Memory B cell (primary cell): ENCODE measurements around the gene TMEM272.

Source experiments
- ATAC-seq: fragments of 150-1000 bp; cut with Tn5 transposase; 2 replicates; pipeline ENCODE4 v1.10.0; 2021; ENCODE audit warnings: low read depth, mild to moderate bottlenecking, moderate library complexity
- DNase-seq, 2 donors: peaks; one replicate each; pipeline ENCODE4 v3.0.0; 2022; ENCODE audit warnings: low spot score in 2 of 2
- H3K27ac Mint-ChIP-seq: one replicate; pipeline ENCODE4 v1.8.0; 2022; ENCODE audit warnings: mild to moderate bottlenecking, moderate library complexity, mixed read lengths
- H3K27me3 Mint-ChIP-seq: one replicate; pipeline ENCODE4 v1.8.0; 2022; ENCODE audit warnings: mixed read lengths
- H3K36me3 Mint-ChIP-seq: one replicate; pipeline ENCODE4 v1.8.0; 2022; ENCODE audit warnings: mild to moderate bottlenecking, mixed read lengths
- H3K4me1 Mint-ChIP-seq: one replicate; pipeline ENCODE4 v1.8.0; 2022; ENCODE audit warnings: mixed read lengths
- H3K4me3 Mint-ChIP-seq: one replicate; pipeline ENCODE4 v1.8.0; 2022; ENCODE audit warnings: mild to moderate bottlenecking, moderate library complexity, mixed read lengths
- H3K9me3 Mint-ChIP-seq: one replicate; pipeline ENCODE4 v1.8.0; 2022; ENCODE audit warnings: mixed read lengths

TMEM272 gene

DNA sequence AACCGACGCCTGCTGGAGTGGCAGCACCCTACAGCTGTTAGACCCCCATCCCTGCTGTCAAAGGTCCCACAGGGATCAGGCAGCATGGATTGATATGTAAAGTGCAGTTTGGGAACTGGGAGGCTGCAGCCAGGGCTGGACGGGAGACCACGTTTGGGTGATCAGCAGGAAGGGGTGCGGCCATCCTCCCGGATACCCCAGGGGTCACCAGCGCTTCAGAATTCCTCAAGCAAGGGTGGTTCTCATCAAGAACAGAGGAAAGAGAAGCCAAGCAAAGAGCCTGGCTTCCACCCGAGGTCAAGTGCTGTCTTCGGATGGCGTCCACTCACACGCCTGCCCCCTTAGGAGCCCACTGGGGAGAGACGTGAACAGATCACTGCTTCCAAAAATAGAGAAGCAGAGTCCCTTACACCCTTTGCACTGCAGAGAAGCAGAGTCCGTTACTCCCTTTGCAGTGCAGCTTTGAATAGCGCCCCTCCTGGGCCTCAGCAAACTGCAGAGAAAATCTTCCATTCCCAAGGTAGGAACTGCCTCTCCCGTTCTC, 76.5 kb downstream of the TMEM272 start:
- H3K9me3 Mint-ChIP-seq = no peaks in the 10 kb centered on the region
- peaks cover 10% of the 10 kb centered on the region for H3K36me3 Mint-ChIP-seq
- H3K27me3 Mint-ChIP-seq = no peaks in the 10 kb centered on the region
- ATAC-seq (no peak), DNase-seq (no peak)
- H3K27ac Mint-ChIP-seq = peak overlapping the region; percentile 38
- H3K4me3 Mint-ChIP-seq = no peak overlapping the region
- H3K4me1 Mint-ChIP-seq = peaks cover 21% of the 10 kb centered on the region

DNA sequence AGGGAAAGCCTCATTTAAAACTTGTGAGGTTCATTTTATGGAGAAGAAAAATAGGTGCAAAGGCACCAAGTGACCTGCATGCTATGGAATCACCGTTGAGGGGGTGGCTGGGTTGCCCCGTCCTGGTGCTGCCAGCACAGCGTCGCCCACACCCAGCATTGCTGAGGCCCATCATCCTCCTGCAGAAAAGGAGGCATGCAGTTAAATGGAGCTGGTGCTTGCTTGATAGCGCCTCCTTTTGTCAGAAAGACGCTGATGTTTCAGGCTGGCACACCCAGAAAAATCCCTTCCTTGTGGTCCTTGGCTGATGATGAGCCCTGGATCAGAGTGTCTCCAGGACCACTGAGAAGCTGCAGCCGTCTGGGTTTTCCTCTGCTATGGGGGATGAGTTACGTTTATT, 77.9 kb downstream of the TMEM272 start:
- H3K27ac Mint-ChIP-seq = no peak overlapping the region
- ATAC-seq = no peak
- DNase-seq = no peak
- H3K4me3 Mint-ChIP-seq = no peak overlapping the region
- H3K4me1 Mint-ChIP-seq = peaks cover 32% of the 10 kb centered on the region
- H3K9me3 Mint-ChIP-seq = no peaks in the 10 kb centered on the region
- peaks cover 14% of the 10 kb centered on the region for H3K36me3 Mint-ChIP-seq
- H3K27me3 Mint-ChIP-seq = no peaks in the 10 kb centered on the region

DNA sequence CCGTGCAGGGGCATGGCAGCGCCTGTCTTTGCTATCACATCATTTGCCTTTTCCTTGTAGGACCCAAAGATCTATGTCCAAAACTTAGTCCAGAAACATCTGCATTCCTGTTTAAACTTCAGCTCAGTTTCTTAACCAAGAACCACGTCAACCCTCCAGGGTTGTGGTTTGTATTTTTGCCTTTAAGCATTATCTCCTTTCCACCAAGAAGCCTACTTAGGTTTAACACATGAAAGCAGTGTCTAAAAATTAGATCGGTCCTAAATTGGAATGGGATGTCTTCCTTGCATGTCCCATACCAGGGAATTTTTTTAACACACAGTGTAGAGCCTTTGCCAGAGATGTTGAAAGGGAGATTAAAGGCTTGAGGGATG, 79.8 kb downstream of the TMEM272 start:
- peaks cover 24% of the 10 kb centered on the region for H3K36me3 Mint-ChIP-seq

DNA sequence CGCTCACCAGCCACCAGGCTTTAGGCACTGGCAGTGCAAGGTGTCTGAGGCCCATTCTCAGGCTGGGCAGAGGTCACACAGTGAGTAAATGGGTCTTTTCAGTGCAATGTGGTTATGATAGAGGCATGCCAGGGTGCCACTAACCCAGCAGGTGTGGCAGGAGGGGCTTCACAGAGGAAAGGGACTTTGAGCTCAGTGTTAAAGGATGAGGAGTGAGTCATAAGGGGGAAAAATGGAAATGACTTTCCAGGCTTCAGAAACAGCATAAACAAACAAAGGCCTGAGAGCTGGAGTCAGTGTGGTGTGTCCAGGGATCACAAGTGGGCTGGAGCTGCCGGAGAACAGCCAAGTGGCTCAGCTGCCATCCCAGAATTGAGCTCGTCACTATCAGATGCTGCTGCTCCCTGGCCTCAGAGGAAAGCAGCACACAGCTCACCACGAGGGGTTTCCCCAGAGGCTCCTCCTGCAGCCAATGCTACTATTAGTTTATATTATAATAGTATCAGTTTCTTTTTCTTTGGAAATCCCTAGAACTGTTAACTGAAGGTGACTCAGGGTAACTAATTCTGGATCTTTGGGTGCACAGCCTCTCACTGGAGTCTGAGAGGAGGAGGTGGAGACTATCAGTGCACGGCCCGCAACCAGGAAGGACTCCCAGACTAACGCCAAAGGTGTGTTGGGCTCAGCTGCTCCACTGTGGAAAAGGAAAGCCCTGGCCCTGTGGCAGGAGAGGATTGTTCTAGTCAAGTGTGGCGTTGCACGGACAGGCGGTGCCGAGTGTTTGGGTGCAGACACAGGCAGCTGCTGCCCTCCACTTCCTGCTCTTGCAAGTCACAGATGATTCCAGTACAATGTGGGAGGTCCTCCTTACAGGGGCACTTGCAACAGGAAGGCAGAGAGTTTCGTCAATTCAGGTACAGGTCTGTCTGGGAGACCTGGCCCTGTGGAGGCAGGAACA, 80.5 kb downstream of the TMEM272 start:
- peak overlapping the region; percentile 57 for H3K4me3 Mint-ChIP-seq
- ATAC-seq = peak; percentile 95
- peaks cover 22% of the 10 kb centered on the region for H3K4me1 Mint-ChIP-seq
- DNase-seq = peak in 1 of 2 donors; percentile 15
- no peaks in the 10 kb centered on the region for H3K9me3 Mint-ChIP-seq
- H3K36me3 Mint-ChIP-seq = peaks cover 29% of the 10 kb centered on the region
- peak overlapping the region; percentile 84 for H3K27ac Mint-ChIP-seq
- no peaks in the 10 kb centered on the region for H3K27me3 Mint-ChIP-seq

More for the DNA sequence above, 79.8 kb downstream of the TMEM272 start:
- ATAC-seq = no peak
- Mint-ChIP-seq H3K4me1 (peaks cover 22% of the 10 kb centered on the region), H3K27ac (peak overlapping the region; percentile 84), H3K27me3 (no peaks in the 10 kb centered on the region), H3K9me3 (no peaks in the 10 kb centered on the region), H3K4me3 (no peak overlapping the region)
- no peak for DNase-seq

DNA sequence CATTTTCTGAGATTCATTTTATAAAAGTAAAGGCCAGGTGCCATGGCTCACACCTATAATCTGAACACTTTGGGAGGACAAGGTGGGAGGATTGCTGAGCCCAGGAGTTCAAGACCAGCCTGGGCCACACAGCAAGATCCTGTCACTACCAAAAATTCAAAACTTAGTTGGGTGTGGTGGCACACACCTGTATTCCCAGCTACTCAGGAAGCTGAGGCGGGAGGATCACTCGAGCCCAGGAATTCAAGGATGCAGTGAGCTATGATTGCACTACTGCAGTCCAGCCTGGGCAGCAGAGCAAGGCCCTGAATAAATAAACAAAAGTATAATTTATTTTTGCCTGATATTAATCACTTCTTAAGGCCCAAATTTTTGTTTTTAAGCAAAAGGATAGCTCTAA, 81.5 kb downstream of the TMEM272 start:
- H3K36me3 Mint-ChIP-seq = peaks cover 33% of the 10 kb centered on the region
- peaks cover 22% of the 10 kb centered on the region for H3K4me1 Mint-ChIP-seq
- ATAC-seq (no peak), DNase-seq (no peak)
- peak overlapping the region; percentile 54 for H3K27ac Mint-ChIP-seq
- H3K9me3 Mint-ChIP-seq = no peaks in the 10 kb centered on the region
- no peaks in the 10 kb centered on the region for H3K27me3 Mint-ChIP-seq
- H3K4me3 Mint-ChIP-seq = no peak overlapping the region
